ENCODE data around the gene FARS2.

The FARS2 gene

DNA sequence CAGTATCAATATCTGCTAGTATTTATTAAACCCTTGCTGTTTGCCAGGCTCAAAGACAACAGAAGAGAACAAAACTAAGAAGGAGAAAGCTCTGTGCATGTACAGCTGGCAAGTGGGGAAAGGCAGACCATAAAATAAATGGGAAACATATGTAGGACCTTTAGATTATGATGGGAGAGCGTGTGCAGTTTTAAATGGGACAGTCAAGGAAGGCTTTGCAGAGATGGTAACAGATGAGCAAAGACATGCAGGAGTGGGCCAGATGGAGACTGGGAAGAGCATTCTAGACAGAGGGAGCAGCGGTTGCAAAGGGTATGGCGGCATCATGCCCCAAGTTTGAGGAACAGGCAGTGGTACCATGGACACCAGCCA is 485.4 kb downstream of the FARS2 start:
- no peaks in the 10 kb centered on the region for H3K9me3 ChIP-seq (ENCODE audit: insufficient read depth, low read length)
- no peak overlapping the region for H3K4me2 ChIP-seq (ENCODE audit: low read length)
- no peaks in the 10 kb centered on the region for H3K4me1 ChIP-seq (ENCODE audit: low read length)
- H3K79me2 ChIP-seq (ENCODE audit: low read length): no peaks in the 10 kb centered on the region
- H2AFZ ChIP-seq (ENCODE audit: low read depth, low read length): no peak overlapping the region
- no peak for TF ChIP-seq EZH2phosphoT487 (IDR thresholded peaks at IDR 0.05; ENCODE audit: low read depth)
- TF ChIP-seq, protein P1, sequence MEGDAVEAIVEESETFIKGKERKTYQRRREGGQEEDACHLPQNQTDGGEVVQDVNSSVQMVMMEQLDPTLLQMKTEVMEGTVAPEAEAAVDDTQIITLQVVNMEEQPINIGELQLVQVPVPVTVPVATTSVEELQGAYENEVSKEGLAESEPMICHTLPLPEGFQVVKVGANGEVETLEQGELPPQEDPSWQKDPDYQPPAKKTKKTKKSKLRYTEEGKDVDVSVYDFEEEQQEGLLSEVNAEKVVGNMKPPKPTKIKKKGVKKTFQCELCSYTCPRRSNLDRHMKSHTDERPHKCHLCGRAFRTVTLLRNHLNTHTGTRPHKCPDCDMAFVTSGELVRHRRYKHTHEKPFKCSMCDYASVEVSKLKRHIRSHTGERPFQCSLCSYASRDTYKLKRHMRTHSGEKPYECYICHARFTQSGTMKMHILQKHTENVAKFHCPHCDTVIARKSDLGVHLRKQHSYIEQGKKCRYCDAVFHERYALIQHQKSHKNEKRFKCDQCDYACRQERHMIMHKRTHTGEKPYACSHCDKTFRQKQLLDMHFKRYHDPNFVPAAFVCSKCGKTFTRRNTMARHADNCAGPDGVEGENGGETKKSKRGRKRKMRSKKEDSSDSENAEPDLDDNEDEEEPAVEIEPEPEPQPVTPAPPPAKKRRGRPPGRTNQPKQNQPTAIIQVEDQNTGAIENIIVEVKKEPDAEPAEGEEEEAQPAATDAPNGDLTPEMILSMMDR (IDR thresholded peaks at IDR 0.05; ENCODE audit: low read depth, low read length): no peak
- H3K9ac ChIP-seq (ENCODE audit: low read length): no peak overlapping the region
- no peaks in the 10 kb centered on the region for H3K36me3 ChIP-seq (replicated peaks; ENCODE audit: low read depth, low read length)
- H3K4me3 ChIP-seq (ENCODE audit: low read length): no peak overlapping the region
- H3K27me3 ChIP-seq (ENCODE audit: low read depth, low read length): no peaks in the 10 kb centered on the region
- no peaks in the 10 kb centered on the region for H4K20me1 ChIP-seq (ENCODE audit: insufficient read depth, low read length)
- no peak overlapping the region for H3K27ac ChIP-seq (ENCODE audit: low read length)

DNA sequence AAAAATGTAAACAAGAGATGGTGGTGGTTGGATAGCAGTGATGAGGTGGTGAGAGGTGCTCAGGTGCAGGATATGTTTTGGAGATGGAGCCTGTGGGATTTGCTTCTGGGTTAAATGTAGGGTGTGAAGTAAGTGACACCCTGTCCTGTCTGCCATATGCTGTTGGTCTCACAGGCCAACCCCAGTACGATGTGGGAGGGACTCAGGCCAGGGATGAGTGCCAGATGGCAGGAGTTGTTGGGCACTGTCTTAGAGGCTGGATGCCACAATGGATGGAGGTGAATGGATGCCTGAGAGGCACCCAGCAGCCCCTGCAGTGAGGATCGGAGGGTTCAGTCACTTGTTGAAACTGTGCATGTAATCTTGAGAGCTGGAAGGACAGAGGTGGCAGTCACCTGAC is 486.1 kb downstream of the FARS2 start:
- TF ChIP-seq, protein P1 (IDR thresholded peaks at IDR 0.05; ENCODE audit: low read depth, low read length): no peak
- TF ChIP-seq EZH2phosphoT487 (IDR thresholded peaks at IDR 0.05; ENCODE audit: low read depth): no peak
- H3K4me1 ChIP-seq (ENCODE audit: low read length): no peaks in the 10 kb centered on the region
- H3K36me3 ChIP-seq (replicated peaks; ENCODE audit: low read depth, low read length): no peaks in the 10 kb centered on the region
- H4K20me1 ChIP-seq (ENCODE audit: insufficient read depth, low read length): no peaks in the 10 kb centered on the region
- no peaks in the 10 kb centered on the region for H3K79me2 ChIP-seq (ENCODE audit: low read length)
- no peak overlapping the region for H3K4me3 ChIP-seq (ENCODE audit: low read length)
- H3K27ac ChIP-seq (ENCODE audit: low read length): no peak overlapping the region
- H3K27me3 ChIP-seq (ENCODE audit: low read depth, low read length): no peaks in the 10 kb centered on the region
- no peak overlapping the region for H2AFZ ChIP-seq (ENCODE audit: low read depth, low read length)
- no peak overlapping the region for H3K4me2 ChIP-seq (ENCODE audit: low read length)
- H3K9ac ChIP-seq (ENCODE audit: low read length): no peak overlapping the region
- H3K9me3 ChIP-seq (ENCODE audit: insufficient read depth, low read length): no peaks in the 10 kb centered on the region

DNA sequence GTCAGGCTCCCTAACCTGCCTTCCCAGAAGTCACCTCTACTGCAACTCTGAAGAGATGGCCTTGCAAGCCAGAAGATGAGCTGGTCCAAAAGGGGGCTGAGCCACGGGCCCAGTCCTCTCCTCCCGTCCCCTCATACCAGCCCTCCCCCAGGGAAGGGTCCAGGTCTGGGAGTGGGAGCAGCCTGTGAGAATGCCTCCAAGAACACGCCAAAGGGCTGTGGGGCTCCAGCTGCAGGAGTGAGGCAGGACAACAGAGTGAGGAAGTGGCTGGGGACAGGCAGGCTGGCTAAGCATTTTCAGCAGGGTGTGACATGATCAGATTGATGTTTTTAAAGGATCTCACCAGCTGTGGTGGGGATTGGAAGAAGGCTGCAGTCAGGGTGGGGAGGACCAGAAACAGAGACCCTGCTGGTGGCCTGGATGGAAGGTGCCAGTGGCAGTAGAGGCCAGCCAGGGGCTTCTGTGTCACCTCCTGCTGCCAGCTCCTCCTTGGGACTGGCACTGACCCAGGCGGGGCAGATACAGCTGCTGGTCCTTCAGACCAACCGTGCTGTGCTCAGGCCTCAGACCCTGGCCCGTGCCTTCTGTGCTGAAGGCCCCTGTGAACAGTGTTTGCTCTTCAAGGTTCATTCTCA is 487.8 kb downstream of the FARS2 start:
- no peaks in the 10 kb centered on the region for H3K9me3 ChIP-seq (ENCODE audit: insufficient read depth, low read length)
- H3K27ac ChIP-seq (ENCODE audit: low read length): no peak overlapping the region
- H2AFZ ChIP-seq (ENCODE audit: low read depth, low read length): no peak overlapping the region
- H3K79me2 ChIP-seq (ENCODE audit: low read length): no peaks in the 10 kb centered on the region
- no peak for TF ChIP-seq EZH2phosphoT487 (IDR thresholded peaks at IDR 0.05; ENCODE audit: low read depth)
- H3K4me3 ChIP-seq (ENCODE audit: low read length): no peak overlapping the region
- H3K9ac ChIP-seq (ENCODE audit: low read length): no peak overlapping the region
- no peaks in the 10 kb centered on the region for H4K20me1 ChIP-seq (ENCODE audit: insufficient read depth, low read length)
- no peaks in the 10 kb centered on the region for H3K27me3 ChIP-seq (ENCODE audit: low read depth, low read length)
- no peak overlapping the region for H3K4me2 ChIP-seq (ENCODE audit: low read length)
- no peaks in the 10 kb centered on the region for H3K4me1 ChIP-seq (ENCODE audit: low read length)
- H3K36me3 ChIP-seq (replicated peaks; ENCODE audit: low read depth, low read length): no peaks in the 10 kb centered on the region

DNA sequence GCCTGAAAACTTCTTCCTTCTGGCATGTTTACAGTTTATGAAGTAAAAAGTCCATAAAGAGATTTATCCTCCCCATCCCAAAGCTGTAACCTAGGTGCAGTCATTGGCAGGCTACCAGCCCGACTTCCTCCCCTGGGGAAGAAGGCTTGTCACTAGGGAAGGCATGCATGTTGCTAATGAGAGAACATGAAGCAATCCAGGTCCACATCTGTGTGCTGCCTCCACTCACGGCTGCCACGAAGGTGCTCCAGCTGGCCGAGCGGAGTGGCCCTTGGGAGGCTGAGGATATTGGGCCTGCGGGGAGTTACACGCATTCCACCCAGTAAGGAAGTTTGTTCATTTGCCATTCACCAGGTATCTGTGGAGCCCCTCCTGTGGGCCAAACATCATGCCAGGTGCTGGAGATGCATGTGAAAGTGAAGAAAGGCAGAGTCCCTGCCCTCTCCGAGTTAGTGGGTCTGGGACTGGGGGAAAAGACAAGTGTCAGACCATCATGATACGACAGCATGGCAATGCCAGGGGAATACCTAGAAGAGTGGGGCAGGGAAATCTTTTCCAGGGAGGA is 488.4 kb downstream of the FARS2 start:
- Histone ChIP-seq H3K9me3 (ENCODE audit: insufficient read depth, low read length) (no peaks in the 10 kb centered on the region), H3K27me3 (ENCODE audit: low read depth, low read length) (no peaks in the 10 kb centered on the region), H2AFZ (ENCODE audit: low read depth, low read length) (no peak overlapping the region), H3K4me3 (ENCODE audit: low read length) (no peak overlapping the region), H3K36me3 (replicated peaks; ENCODE audit: low read depth, low read length) (peaks cover 4% of the 10 kb centered on the region), H4K20me1 (ENCODE audit: insufficient read depth, low read length) (no peaks in the 10 kb centered on the region), H3K79me2 (ENCODE audit: low read length) (no peaks in the 10 kb centered on the region), H3K27ac (ENCODE audit: low read length) (no peak overlapping the region), H3K9ac (ENCODE audit: low read length) (no peak overlapping the region), H3K4me2 (ENCODE audit: low read length) (no peak overlapping the region), H3K4me1 (ENCODE audit: low read length) (no peaks in the 10 kb centered on the region)
- no peak for TF ChIP-seq EZH2phosphoT487 (IDR thresholded peaks at IDR 0.05; ENCODE audit: low read depth)
- TF ChIP-seq, protein P1 (IDR thresholded peaks at IDR 0.05; ENCODE audit: low read depth, low read length): no peak

Data from OCI-LY3 (cell line).